CD4-positive, alpha-beta memory T cell (primary cell): Measurements from ENCODE around the gene CFAP54. TPM values are rescaled to one million over a fixed set of nuclear protein-coding genes. Genes with fewer than 3 reads are reported as not detected.
A peak's percentile ranks its signal among the peaks of the same experiment; 100 is the strongest.

Experiments used
- CTCF ChIA-PET: fragments of 350-600 bp; sonication (Branson Sonifier 250); formaldehyde crosslinking; loops from one replicate; lab custom pipeline; 2021; ENCODE audit warnings: inconsistent platforms; ENCODE audit not compliant: partially characterized antibody; lab: Charles Lee
- POLR2A ChIA-PET: fragments of 350-600 bp; sonication (Branson Sonifier 250); formaldehyde crosslinking; loops from one replicate; lab custom pipeline; 2021; ENCODE audit not compliant: partially characterized antibody; lab: Charles Lee
- DNase-seq, 5 donors: peaks; one replicate each; pipeline versions ENCODE4 v3.0.0 to v3.0.0-alpha.2; 2020 to 2022; ENCODE audit warnings: mixed read lengths in 1 of 5
- H3K27ac ChIP-seq: one replicate; pipeline ENCODE4 v1.7.0; 2013; ENCODE audit warnings: low read depth, low read length
- H3K27me3 ChIP-seq: 2 replicates; pipeline ENCODE4 v1.7.0; 2013; ENCODE audit warnings: mild to moderate bottlenecking, low read length, moderate library complexity; ENCODE audit not compliant: insufficient read depth
- H3K36me3 ChIP-seq: 2 replicates; pipeline ENCODE4 v1.7.0; 2013; ENCODE audit warnings: mild to moderate bottlenecking, low read length, moderate library complexity; ENCODE audit not compliant: insufficient read depth
- H3K4me1 ChIP-seq: 2 replicates; pipeline ENCODE4 v1.7.0; 2013; ENCODE audit warnings: mild to moderate bottlenecking, low read length, moderate library complexity; ENCODE audit not compliant: insufficient read depth
- H3K4me3 ChIP-seq, 2 donors: one replicate each; pipeline ENCODE4 v1.7.0; 2013; ENCODE audit warnings: low read length in 2 of 2, mild to moderate bottlenecking in 1 of 2
- H3K9me3 ChIP-seq, 2 donors: one replicate each; pipeline ENCODE4 v1.7.0; 2013; ENCODE audit warnings: low read length in 2 of 2, control low read depth in 1 of 2; ENCODE audit not compliant: control insufficient read depth in 1 of 2
- H3K27ac Mint-ChIP-seq, 7 donors: one replicate each; pipeline ENCODE4 v1.8.0; 2020 to 2021; ENCODE audit warnings: mixed read lengths in 7 of 7, mild to moderate bottlenecking in 6 of 7, inconsistent platforms in 3 of 7, moderate library complexity in 3 of 7
- H3K27me3 Mint-ChIP-seq, 2 donors: one replicate each; pipeline ENCODE4 v1.8.0; 2020 to 2021; ENCODE audit warnings: mixed read lengths in 2 of 2
- H3K36me3 Mint-ChIP-seq, 2 donors: one replicate each; pipeline ENCODE4 v1.8.0; 2020 to 2021; ENCODE audit warnings: mixed read lengths in 2 of 2, inconsistent platforms in 1 of 2, mild to moderate bottlenecking in 1 of 2
- H3K4me1 Mint-ChIP-seq, 4 donors: one replicate each; pipeline ENCODE4 v1.8.0; 2020 to 2021; ENCODE audit warnings: mixed read lengths in 4 of 4, mild to moderate bottlenecking in 1 of 4
- H3K4me3 Mint-ChIP-seq, 8 donors: one replicate each; pipeline ENCODE4 v1.8.0; 2020 to 2021; ENCODE audit warnings: mixed read lengths in 8 of 8, mild to moderate bottlenecking in 7 of 8, moderate library complexity in 6 of 8, inconsistent platforms in 3 of 8
- H3K9me3 Mint-ChIP-seq, 8 donors: one replicate each; pipeline ENCODE4 v1.8.0; 2020 to 2021; ENCODE audit warnings: mixed read lengths in 8 of 8, mild to moderate bottlenecking in 5 of 8, inconsistent platforms in 3 of 8, moderate library complexity in 1 of 8
- intact Hi-C: fragments of 100-400 bp; cut with micrococcal nuclease; formaldehyde crosslinking; loops from one replicate; pipeline ENCODE4 v1.15.1; 2023
- polyA plus RNA-seq, 2 donors: library from polyadenylated mRNA; unstranded; fragments of 300-500 nt; fragmentation: Illumina TruSeq; gene quantifications; one replicate each; pipeline ENCODE4 v1.2.3, GENCODE V29; 2021
- total RNA-seq, 2 experiments: library from RNA; stranded (reverse); gene quantifications; one replicate each; pipeline ENCODE4 v1.2.3, GENCODE V29; 2021

Gene CFAP54
- total and polyA plus RNA-seq, 4 experiments from 2014 or later, result 0.37 to 1.1 (median 0.69) TPM

DNA sequence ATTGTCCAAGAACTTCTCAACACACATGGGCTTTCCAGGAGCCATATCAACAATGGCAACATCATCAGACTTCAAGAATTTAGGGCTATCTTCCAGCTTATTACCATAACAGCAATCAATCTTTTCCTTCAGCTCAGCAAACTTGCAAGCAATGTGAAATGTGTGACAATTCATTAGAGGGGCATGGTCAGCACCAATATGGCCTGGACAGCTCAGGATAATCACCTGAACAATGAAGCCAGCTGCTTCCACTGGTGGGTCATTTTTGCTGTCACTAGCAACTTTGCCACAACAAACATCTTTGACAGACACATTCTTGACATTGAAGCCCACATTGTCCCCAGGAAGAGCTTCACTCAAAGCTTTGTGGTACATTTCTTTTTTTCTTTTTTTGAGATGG is 411.8 kb downstream of the CFAP54 start:
- no peaks in the 10 kb centered on the region for H3K9me3 ChIP-seq
- no peak overlapping the region for H3K27ac ChIP-seq
- no peak for DNase-seq
- POLR2A ChIA-PET, result no interaction called here
- no peaks in the 10 kb centered on the region for H3K27me3 ChIP-seq
- no peaks in the 10 kb centered on the region for H3K36me3 ChIP-seq
- no peak overlapping the region for H3K4me3 Mint-ChIP-seq
- intact Hi-C loops, result no loop called here
- H3K4me1 ChIP-seq, result peaks cover 3% of the 10 kb centered on the region
- CTCF ChIA-PET, result no interaction called here
- H3K27ac Mint-ChIP-seq, result no peak overlapping the region
- peaks cover 0 to 2% of the 10 kb centered on the region in 2 donors for H3K27me3 Mint-ChIP-seq
- H3K36me3 Mint-ChIP-seq, result no peaks in the 10 kb centered on the region
- no peak overlapping the region for H3K4me3 ChIP-seq
- peaks cover 3% of the 10 kb centered on the region in 4 donors for H3K4me1 Mint-ChIP-seq
- H3K9me3 Mint-ChIP-seq, result no peaks in the 10 kb centered on the region

- H3K4me3 ChIP-seq, result no peak overlapping the region
- no peak overlapping the region for H3K27ac Mint-ChIP-seq
- peaks cover 0 to 6% of the 10 kb centered on the region in 2 donors for H3K36me3 Mint-ChIP-seq
- ChIA-PET POLR2A (no interaction called here), CTCF (no interaction called here)
- no peak for DNase-seq
- no peaks in the 10 kb centered on the region for H3K9me3 ChIP-seq
- peaks cover 7 to 11% (median 8%) of the 10 kb centered on the region in 4 donors for H3K4me1 Mint-ChIP-seq
- H3K4me1 ChIP-seq, result peaks cover 5% of the 10 kb centered on the region
- H3K36me3 ChIP-seq, result no peaks in the 10 kb centered on the region
- intact Hi-C loops, result no loop called here
- peaks cover 0 to 2% of the 10 kb centered on the region in 2 donors for H3K27me3 Mint-ChIP-seq
- no peak overlapping the region for H3K27ac ChIP-seq
- no peak overlapping the region for H3K4me3 Mint-ChIP-seq
- no peaks in the 10 kb centered on the region for H3K27me3 ChIP-seq
- no peaks in the 10 kb centered on the region for H3K9me3 Mint-ChIP-seq
Observed at GRCh38 chr12:96902076-96902475, 412.7 kb downstream of the CFAP54 start.

DNA sequence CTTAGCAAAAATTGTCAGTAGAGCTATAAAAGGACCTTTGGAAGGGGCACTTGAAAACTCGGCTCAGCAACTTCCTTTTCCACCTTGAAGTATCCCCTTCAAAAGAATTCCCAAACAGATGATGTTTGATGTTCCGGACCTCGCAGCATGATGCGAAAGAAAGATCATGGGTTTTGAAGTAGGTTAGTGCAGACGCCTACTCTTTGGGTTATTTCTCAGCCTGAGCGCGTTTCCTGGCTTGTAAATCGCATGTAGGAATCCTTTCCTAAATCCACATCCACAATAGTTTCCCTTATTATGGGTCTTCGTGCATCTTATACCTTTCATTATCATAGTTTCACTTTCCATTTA is 417.1 kb downstream of the CFAP54 start:
- Histone ChIP-seq H3K36me3 (no peaks in the 10 kb centered on the region), H3K27me3 (no peaks in the 10 kb centered on the region), H3K9me3 (no peaks in the 10 kb centered on the region), H3K4me3 (peak overlapping the region; percentile 80 to 97), H3K27ac (peak overlapping the region; percentile 96), H3K4me1 (peaks cover 42% of the 10 kb centered on the region)
- Mint-ChIP-seq H3K9me3 (no peaks in the 10 kb centered on the region), H3K27ac (peak overlapping the region; percentile 94 to 99 (median 99)), H3K36me3 (peaks cover 0 to 17% of the 10 kb centered on the region in 2 donors), H3K4me1 (peaks cover 34 to 52% (median 41%) of the 10 kb centered on the region in 4 donors), H3K4me3 (peak overlapping the region; percentile 93 to 97 (median 96)), H3K27me3 (peaks cover 0 to 2% of the 10 kb centered on the region in 2 donors)
- DNase-seq, result peak in 1 of 5 donors; percentile 40
- intact Hi-C loops, result loop anchor here (2.0 to 5.0 kb wide), 6 partner anchors 81 to 1689 kb away; partner anchors contain the start of genes AMDHD1, CCDC38, FGD6 and SNRPF
- CTCF ChIA-PET, result interaction anchor here (0.6 to 1.0 kb wide), 2 partner anchors 81 to 1424 kb away, joined by 3 to 5 read pairs; no protein-coding TSS in a partner anchor
- POLR2A ChIA-PET, result interaction anchor here (0.5 to 2.2 kb wide), 8 partner anchors 17 to 1608 kb away, joined by 3 to 11 read pairs (median 3); partner anchors contain the start of genes AMDHD1, CCDC38, CFAP54 and METAP2

- peaks cover 0 to 2% of the 10 kb centered on the region in 2 donors for H3K27me3 Mint-ChIP-seq
- intact Hi-C loops, result loop anchor here (1.0 to 5.0 kb wide), 8 partner anchors 80 to 1690 kb away; partner anchors contain the start of genes AMDHD1, CCDC38, FGD6 and LTA4H
- H3K4me3 Mint-ChIP-seq, result peak within 1 kb of the TSS; percentile 93 to 98 (median 96)
- CTCF ChIA-PET, result interaction anchor here (1.0 kb wide), 2 partner anchors 19 to 80 kb away, joined by 3 read pairs; no protein-coding TSS in a partner anchor
- no peaks in the 10 kb centered on the region for H3K9me3 Mint-ChIP-seq
- peaks cover 0 to 17% of the 10 kb centered on the region in 2 donors for H3K36me3 Mint-ChIP-seq
- no peaks in the 10 kb centered on the region for H3K27me3 ChIP-seq
- DNase-seq, result peak; percentile 81 to 86 (median 82)
- no peaks in the 10 kb centered on the region for H3K9me3 ChIP-seq
- peaks cover 46% of the 10 kb centered on the region for H3K4me1 ChIP-seq
- POLR2A ChIA-PET, result interaction anchor here (0.5 to 2.2 kb wide), 8 partner anchors 16 to 1607 kb away, joined by 3 to 11 read pairs (median 3); partner anchors contain the start of genes AMDHD1, CCDC38, CFAP54 and METAP2
- peaks cover 37 to 55% (median 44%) of the 10 kb centered on the region in 4 donors for H3K4me1 Mint-ChIP-seq
- no peaks in the 10 kb centered on the region for H3K36me3 ChIP-seq
- H3K27ac ChIP-seq, result peak within 1 kb of the TSS; percentile 96
- peak within 1 kb of the TSS; percentile 94 to 99 (median 99) for H3K27ac Mint-ChIP-seq
- H3K4me3 ChIP-seq, result peak within 1 kb of the TSS; percentile 80 to 97
Observed at GRCh38 chr12:96906849-96907670, 417.7 kb downstream of the CFAP54 start, which contains the start of gene NEDD1. NEDD1 (plus strand) TSS chr12:96907257; CDS start chr12:96909760, 2,503 bp downstream.

DNA sequence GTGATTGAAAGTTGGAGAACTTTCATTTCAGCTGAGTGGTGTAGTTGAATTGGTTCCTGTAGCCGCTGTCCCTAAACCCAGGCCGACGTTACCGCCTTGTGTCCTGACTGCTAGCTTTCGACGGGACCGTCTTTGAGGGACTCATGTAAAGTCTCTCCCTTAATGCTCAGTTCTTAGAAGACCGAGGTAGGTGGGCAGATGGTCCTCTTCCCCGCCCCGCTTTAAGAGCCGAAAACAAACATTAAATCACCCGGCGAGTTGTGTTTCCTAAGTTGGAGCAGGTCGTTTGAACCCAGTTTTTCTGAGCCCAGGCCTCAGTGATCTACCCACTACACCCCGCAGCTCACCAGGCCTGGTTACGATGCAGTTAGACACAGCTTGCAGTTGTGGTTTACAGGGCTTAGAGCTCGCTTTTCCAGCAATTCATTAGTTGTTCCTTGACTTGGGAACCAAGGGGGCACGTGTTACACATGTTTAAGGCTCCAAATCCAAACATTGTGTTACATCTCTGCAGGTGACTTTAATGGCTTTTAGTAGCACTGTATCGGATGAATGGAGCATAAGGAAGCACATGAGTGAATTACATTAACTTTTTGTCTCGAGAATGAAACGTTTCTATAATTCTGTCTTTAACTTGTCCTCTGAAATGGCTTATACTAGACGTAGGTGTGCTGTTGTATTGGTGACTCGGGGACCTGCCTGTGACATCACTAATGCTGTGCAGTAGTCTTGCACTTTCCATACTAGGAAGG is 418.5 kb downstream of the CFAP54 start:
- peak in 4 of 5 donors; percentile 29 to 40 (median 32) for DNase-seq
- intact Hi-C loops, result loop anchor here (1.0 to 5.0 kb wide), 8 partner anchors 79 to 1691 kb away; partner anchors contain the start of genes AMDHD1, CCDC38, FGD6 and LTA4H
- Histone ChIP-seq H3K4me1 (peaks cover 46% of the 10 kb centered on the region), H3K27me3 (no peaks in the 10 kb centered on the region), H3K4me3 (peak overlapping the region; percentile 80 to 97), H3K9me3 (no peaks in the 10 kb centered on the region), H3K36me3 (no peaks in the 10 kb centered on the region), H3K27ac (peak overlapping the region; percentile 96)
- Mint-ChIP-seq H3K27ac (peak overlapping the region; percentile 94 to 99 (median 98)), H3K4me1 (peaks cover 39 to 60% (median 47%) of the 10 kb centered on the region in 4 donors), H3K36me3 (peaks cover 0 to 19% of the 10 kb centered on the region in 2 donors), H3K4me3 (peak overlapping the region; percentile 92 to 98 (median 95)), H3K9me3 (no peaks in the 10 kb centered on the region), H3K27me3 (peaks cover 0 to 2% of the 10 kb centered on the region in 2 donors)
- ChIA-PET POLR2A (interaction anchor here (1.4 to 2.2 kb wide), 3 partner anchors 15 to 1434 kb away, joined by 3 to 11 read pairs (median 6); partner anchors contain the start of gene METAP2), CTCF (interaction anchor here (1.0 kb wide), 1 partner anchor 18 kb away, joined by 3 read pairs; no protein-coding TSS in a partner anchor)

GRCh38 chr12:96908423-96908675 is 419.0 kb downstream of the CFAP54 start:
- ChIA-PET CTCF (interaction anchor here (1.0 to 1.7 kb wide), 2 partner anchors 17 to 77 kb away, joined by 3 read pairs; no protein-coding TSS in a partner anchor), POLR2A (interaction anchor here (2.2 kb wide), 1 partner anchor 188 kb away, joined by 11 read pairs; no protein-coding TSS in a partner anchor)
- Mint-ChIP-seq H3K9me3 (no peaks in the 10 kb centered on the region), H3K4me1 (peaks cover 41 to 60% (median 49%) of the 10 kb centered on the region in 4 donors), H3K4me3 (peak overlapping the region; percentile 92 to 98 (median 95)), H3K27me3 (peaks cover 0 to 2% of the 10 kb centered on the region in 2 donors), H3K36me3 (peaks cover 3 to 22% of the 10 kb centered on the region in 2 donors), H3K27ac (peak overlapping the region; percentile 94 to 99 (median 98))
- no peak for DNase-seq
- intact Hi-C loops, result loop anchor here (5.0 kb wide), 3 partner anchors 79 to 1691 kb away; partner anchors contain the start of genes FGD6, TMPO and VEZT
- Histone ChIP-seq H3K27me3 (no peaks in the 10 kb centered on the region), H3K4me3 (peak overlapping the region in 1 of 2 donors; percentile 80), H3K4me1 (peaks cover 46% of the 10 kb centered on the region), H3K36me3 (no peaks in the 10 kb centered on the region), H3K27ac (peak overlapping the region; percentile 96), H3K9me3 (no peaks in the 10 kb centered on the region)
